ENCODE measurements around the gene GANC.

The GANC gene

DNA sequence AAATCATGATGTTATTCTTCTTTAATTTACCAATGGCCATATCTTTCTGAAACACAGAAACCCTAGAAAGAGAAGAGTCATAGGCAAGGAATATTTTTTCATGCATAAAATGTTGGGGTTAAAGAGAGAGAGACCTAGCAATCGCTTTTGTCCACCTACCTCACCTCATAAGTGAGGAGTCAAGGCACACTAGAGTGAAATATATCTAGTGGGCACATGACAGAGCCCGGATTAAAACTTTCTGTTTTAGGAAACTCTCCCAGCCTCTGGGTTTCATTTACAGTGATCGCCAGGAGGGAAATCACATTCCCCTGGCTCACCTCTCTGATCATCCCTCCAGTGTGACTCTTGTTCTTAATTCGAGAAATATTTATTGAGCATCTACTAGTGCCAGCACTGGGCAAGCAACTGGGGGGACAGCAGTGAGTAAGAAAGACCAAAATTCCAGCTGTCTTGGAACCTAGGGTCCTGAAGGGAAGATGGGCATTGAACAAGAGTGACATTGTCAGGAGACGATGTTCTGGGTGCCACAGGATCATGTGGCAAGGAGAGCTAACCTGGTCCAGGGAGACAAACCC lies 87.6 kb downstream of the GANC start:
- no peak overlapping the region for H3K27ac Mint-ChIP-seq

GRCh38 chr15:42363487-42363886 lies 90.5 kb downstream of the GANC start:
- Mint-ChIP-seq H3K9me3 (no peaks in the 10 kb centered on the region), H3K36me3 (ENCODE audit: insufficient read depth) (no peaks in the 10 kb centered on the region), H3K27me3 (no peaks in the 10 kb centered on the region), H3K4me1 (ENCODE audit: low read depth in 2 of 2) (no peaks in the 10 kb centered on the region), H3K27ac (no peak overlapping the region), H3K4me3 (no peak overlapping the region)
- ATAC-seq (replicated peaks) = no peak
- DNase-seq = no peak

More for the DNA sequence above, 87.6 kb downstream of the GANC start:
- Mint-ChIP-seq H3K36me3 (ENCODE audit: insufficient read depth) (no peaks in the 10 kb centered on the region), H3K4me1 (ENCODE audit: low read depth in 2 of 2) (no peaks in the 10 kb centered on the region), H3K9me3 (no peaks in the 10 kb centered on the region), H3K27me3 (no peaks in the 10 kb centered on the region), H3K4me3 (no peak overlapping the region)
- no peak for ATAC-seq (replicated peaks)
- DNase-seq = no peak

DNA sequence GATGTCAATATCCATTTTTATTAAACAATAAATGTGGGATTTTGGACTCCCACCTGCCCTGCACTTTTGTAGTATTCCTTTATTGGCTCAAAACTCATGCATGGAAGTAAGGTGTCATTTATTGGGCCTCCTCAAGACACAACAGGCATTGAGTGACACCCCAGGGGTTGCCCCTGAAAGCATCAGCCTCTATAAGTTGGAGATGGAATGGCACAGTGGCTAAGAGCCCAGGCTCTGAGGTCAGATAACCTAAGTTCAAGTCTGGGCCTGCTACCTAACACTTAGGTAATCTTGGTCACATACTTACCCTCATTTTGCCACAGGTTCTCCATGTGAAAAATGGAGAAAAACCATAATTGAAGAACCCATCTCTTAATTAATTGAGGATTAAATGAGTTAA lies 90.9 kb downstream of the GANC start:
- Mint-ChIP-seq H3K9me3 (no peaks in the 10 kb centered on the region), H3K36me3 (ENCODE audit: insufficient read depth) (no peaks in the 10 kb centered on the region), H3K27ac (no peak overlapping the region), H3K4me1 (ENCODE audit: low read depth in 2 of 2) (no peaks in the 10 kb centered on the region), H3K27me3 (no peaks in the 10 kb centered on the region), H3K4me3 (no peak overlapping the region)
- DNase-seq (no peak), ATAC-seq (replicated peaks) (no peak)

DNA sequence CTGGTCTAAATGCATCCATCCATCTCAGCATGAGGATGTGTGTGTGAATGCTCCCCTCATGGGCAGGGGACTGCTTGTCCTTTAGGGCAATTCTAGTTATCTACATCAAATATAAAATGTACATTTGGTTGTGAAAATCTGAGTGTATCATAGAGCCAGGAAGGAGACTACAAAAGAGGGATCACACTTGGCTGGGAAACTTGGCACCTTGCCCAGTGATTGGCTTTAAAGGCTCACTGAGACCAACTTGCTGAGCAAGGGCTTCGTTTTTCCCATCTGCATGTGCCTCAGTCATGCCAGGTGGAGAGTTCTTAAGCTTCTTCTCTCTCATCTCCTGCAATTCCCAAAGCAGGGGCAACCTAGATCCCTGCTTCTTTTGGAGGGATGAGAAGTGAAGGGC lies 91.5 kb downstream of the GANC start:
- DNase-seq (no peak), ATAC-seq (replicated peaks) (no peak)
- H3K36me3 Mint-ChIP-seq (ENCODE audit: insufficient read depth) = no peaks in the 10 kb centered on the region
- H3K27me3 Mint-ChIP-seq = no peaks in the 10 kb centered on the region
- H3K4me1 Mint-ChIP-seq (ENCODE audit: low read depth in 2 of 2) = no peaks in the 10 kb centered on the region
- no peak overlapping the region for H3K4me3 Mint-ChIP-seq
- H3K27ac Mint-ChIP-seq = no peak overlapping the region
- H3K9me3 Mint-ChIP-seq = no peaks in the 10 kb centered on the region

DNA sequence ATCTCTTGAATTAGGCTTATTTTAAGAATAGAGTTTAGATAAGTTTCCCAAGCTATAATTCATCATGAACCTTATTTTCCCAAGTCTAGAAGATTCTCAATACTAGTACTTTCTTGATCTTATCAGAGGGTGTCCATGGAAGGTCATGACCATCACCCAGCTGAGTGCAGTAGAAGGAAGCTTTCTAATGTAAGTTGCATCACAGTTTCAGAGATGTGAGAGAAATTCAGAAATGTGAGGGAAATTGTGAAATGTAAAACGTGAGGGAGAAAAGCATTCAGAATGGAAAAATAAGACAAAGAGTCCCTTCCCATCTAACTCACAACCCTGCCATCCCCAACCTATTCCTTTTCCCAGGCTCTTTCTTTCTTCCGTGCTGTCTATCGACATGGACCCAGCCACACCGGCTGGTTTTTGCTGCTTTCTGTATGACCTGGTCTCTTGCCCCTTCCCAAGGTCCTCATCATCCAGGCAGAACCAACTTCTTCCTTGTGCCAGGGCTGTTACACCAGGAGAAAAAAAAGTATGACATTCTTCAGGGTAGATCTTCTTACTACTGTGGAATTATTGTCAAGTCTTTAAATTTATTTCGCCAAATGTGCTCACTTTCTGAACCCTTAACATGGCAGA lies 93.0 kb downstream of the GANC start:
- ATAC-seq (replicated peaks) (no peak), DNase-seq (no peak)
- Mint-ChIP-seq H3K27ac (peak overlapping the region in 1 of 2 donors; percentile 3), H3K36me3 (ENCODE audit: insufficient read depth) (no peaks in the 10 kb centered on the region), H3K4me3 (no peak overlapping the region), H3K4me1 (ENCODE audit: low read depth in 2 of 2) (no peaks in the 10 kb centered on the region), H3K9me3 (no peaks in the 10 kb centered on the region), H3K27me3 (no peaks in the 10 kb centered on the region)

GRCh38 chr15:42367041-42367440 lies 94.0 kb downstream of the GANC start:
- H3K36me3 Mint-ChIP-seq (ENCODE audit: insufficient read depth) = peaks cover under 1% of the 10 kb centered on the region
- H3K9me3 Mint-ChIP-seq = no peaks in the 10 kb centered on the region
- no peaks in the 10 kb centered on the region for H3K4me1 Mint-ChIP-seq (ENCODE audit: low read depth in 2 of 2)
- H3K27ac Mint-ChIP-seq = no peak overlapping the region
- no peak overlapping the region for H3K4me3 Mint-ChIP-seq
- ATAC-seq (replicated peaks) = no peak
- no peaks in the 10 kb centered on the region for H3K27me3 Mint-ChIP-seq
- DNase-seq = no peak

GRCh38 chr15:42368096-42368495 lies 95.1 kb downstream of the GANC start:
- H3K9me3 Mint-ChIP-seq = no peaks in the 10 kb centered on the region
- H3K36me3 Mint-ChIP-seq (ENCODE audit: insufficient read depth) = peaks cover 6% of the 10 kb centered on the region
- no peak for ATAC-seq (replicated peaks)
- H3K4me3 Mint-ChIP-seq = no peak overlapping the region
- no peak overlapping the region for H3K27ac Mint-ChIP-seq
- no peaks in the 10 kb centered on the region for H3K27me3 Mint-ChIP-seq
- DNase-seq = no peak
- no peaks in the 10 kb centered on the region for H3K4me1 Mint-ChIP-seq (ENCODE audit: low read depth in 2 of 2)

- no peak overlapping the region for H3K27ac Mint-ChIP-seq
- H3K4me1 Mint-ChIP-seq (ENCODE audit: low read depth in 2 of 2) = no peaks in the 10 kb centered on the region
- H3K27me3 Mint-ChIP-seq = no peaks in the 10 kb centered on the region
- H3K9me3 Mint-ChIP-seq = no peaks in the 10 kb centered on the region
- H3K4me3 Mint-ChIP-seq = no peak overlapping the region
- DNase-seq (no peak), ATAC-seq (replicated peaks) (no peak)
- peaks cover 6% of the 10 kb centered on the region for H3K36me3 Mint-ChIP-seq (ENCODE audit: insufficient read depth)
Observed at GRCh38 chr15:42371096-42371495, 98.1 kb downstream of the GANC start.

DNA sequence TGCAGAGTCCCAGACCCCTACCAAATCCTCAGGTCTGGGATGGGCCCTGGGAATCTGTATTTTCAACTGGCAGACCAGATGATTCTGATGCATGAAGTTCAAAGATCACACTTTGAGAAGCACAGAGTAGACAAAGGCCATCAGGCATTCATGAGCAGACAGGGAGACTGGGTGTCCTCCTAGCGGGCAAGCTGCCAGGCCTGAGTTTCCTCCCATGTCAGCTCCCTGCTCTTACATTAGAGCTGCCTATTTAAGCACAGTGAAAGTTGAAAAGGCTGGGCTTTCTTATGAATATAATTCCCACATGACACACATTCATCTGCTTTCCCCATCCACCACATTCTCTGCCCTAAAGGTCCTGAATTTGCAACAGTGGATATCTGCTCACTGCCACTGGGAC lies 100.3 kb downstream of the GANC start:
- DNase-seq = no peak
- Mint-ChIP-seq H3K4me3 (no peak overlapping the region), H3K27ac (no peak overlapping the region), H3K36me3 (ENCODE audit: insufficient read depth) (peaks cover 6% of the 10 kb centered on the region), H3K9me3 (no peaks in the 10 kb centered on the region), H3K27me3 (no peaks in the 10 kb centered on the region), H3K4me1 (ENCODE audit: low read depth in 2 of 2) (no peaks in the 10 kb centered on the region)
- ATAC-seq (replicated peaks) = no peak

- H3K27me3 Mint-ChIP-seq = no peaks in the 10 kb centered on the region
- ATAC-seq (replicated peaks) (no peak), DNase-seq (no peak)
- H3K36me3 Mint-ChIP-seq (ENCODE audit: insufficient read depth) = peaks cover 6% of the 10 kb centered on the region
- no peaks in the 10 kb centered on the region for H3K4me1 Mint-ChIP-seq (ENCODE audit: low read depth in 2 of 2)
- no peak overlapping the region for H3K27ac Mint-ChIP-seq
- H3K9me3 Mint-ChIP-seq = no peaks in the 10 kb centered on the region
- H3K4me3 Mint-ChIP-seq = no peak overlapping the region
Observed at GRCh38 chr15:42373936-42374335, 100.9 kb downstream of the GANC start.

DNA sequence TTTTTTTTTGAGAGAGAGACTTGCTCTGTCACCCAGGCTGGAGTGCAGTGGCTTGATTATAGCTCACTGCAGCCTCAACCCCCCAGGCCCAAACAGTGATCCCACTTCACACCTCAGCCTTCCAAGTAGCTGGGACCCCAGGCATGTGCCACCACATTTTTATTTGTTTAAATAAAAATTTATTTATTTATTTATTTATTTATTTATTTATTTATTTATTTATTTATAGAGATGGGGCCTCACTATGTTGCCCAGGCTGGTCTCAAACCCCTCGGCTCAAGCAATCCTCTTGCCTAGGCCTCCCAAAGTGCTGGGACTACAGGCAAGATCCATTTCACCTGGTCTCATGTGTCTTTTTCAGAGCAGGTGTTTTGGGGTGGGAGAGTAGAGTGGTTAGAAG lies 101.8 kb downstream of the GANC start:
- H3K4me1 Mint-ChIP-seq (ENCODE audit: low read depth in 2 of 2) = no peaks in the 10 kb centered on the region
- ATAC-seq (replicated peaks) (no peak), DNase-seq (no peak)
- peaks cover 6% of the 10 kb centered on the region for H3K36me3 Mint-ChIP-seq (ENCODE audit: insufficient read depth)
- no peak overlapping the region for H3K4me3 Mint-ChIP-seq
- no peaks in the 10 kb centered on the region for H3K27me3 Mint-ChIP-seq
- no peaks in the 10 kb centered on the region for H3K9me3 Mint-ChIP-seq
- no peak overlapping the region for H3K27ac Mint-ChIP-seq

DNA sequence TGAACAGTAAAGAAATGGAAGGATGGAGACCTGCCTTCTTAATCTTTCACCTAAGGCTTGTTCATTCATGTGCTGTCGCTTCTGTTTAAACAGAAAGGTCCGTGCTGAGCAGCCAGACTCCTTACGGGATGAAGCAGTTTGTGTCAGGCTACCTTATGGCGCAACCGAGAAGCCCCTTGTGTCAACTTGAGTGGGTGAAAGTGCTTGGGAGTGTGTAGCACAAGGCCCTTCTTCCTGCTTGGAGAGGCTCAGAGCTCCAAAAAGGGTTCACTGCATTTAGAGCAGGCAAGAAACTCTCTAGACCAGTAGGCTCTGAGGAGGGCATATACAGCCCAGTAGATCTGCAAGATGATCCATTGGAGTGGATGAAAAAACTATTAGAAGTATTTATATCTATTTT lies 102.3 kb downstream of the GANC start:
- Mint-ChIP-seq H3K4me3 (no peak overlapping the region), H3K4me1 (ENCODE audit: low read depth in 2 of 2) (no peaks in the 10 kb centered on the region), H3K9me3 (no peaks in the 10 kb centered on the region), H3K27me3 (no peaks in the 10 kb centered on the region), H3K36me3 (ENCODE audit: insufficient read depth) (peaks cover 6% of the 10 kb centered on the region), H3K27ac (no peak overlapping the region)
- no peak for ATAC-seq (replicated peaks)
- DNase-seq = no peak

DNA sequence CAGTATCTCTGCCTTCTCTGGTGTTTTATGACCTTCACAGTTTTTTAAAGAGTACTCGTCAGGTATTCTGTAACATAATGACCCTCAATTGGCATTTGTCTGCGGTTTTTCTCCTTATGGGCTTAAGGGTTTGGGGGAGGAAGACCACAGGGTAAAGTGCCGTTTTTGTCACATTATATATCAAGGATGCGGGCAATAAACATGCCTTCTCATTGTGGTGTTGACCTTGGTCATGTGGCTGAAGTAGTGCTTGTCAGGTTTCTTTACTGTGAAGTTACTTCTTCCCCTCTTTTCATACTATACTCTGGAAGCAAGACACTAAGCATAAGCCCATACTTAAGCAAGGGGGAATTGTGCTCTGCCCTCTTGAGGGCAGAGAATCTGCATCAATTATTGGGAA lies 102.9 kb downstream of the GANC start:
- Mint-ChIP-seq H3K4me3 (no peak overlapping the region), H3K9me3 (no peaks in the 10 kb centered on the region), H3K27ac (peak overlapping the region in 1 of 2 donors; percentile 30), H3K36me3 (ENCODE audit: insufficient read depth) (peaks cover 6% of the 10 kb centered on the region), H3K4me1 (ENCODE audit: low read depth in 2 of 2) (no peaks in the 10 kb centered on the region), H3K27me3 (no peaks in the 10 kb centered on the region)
- no peak for DNase-seq
- no peak for ATAC-seq (replicated peaks)

DNA sequence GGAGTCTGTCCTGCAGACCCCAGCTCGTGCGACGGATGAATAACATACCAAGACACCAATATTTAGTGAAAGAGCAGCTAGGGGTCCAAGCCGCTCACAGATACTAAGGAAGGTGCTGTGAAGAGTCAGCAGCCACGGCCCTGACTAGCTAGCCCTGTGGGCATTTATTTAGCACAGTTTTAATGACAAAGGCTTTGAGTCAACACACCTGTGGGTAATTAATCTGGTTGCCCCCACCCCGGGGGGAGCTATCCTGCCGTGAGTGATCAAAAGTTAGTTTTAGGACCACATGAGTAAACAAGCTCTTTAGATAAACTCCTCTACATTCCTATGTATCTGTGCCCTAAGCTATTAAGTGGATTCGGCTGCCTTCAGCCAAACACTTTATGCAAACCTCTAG lies 105.0 kb downstream of the GANC start:
- Mint-ChIP-seq H3K36me3 (ENCODE audit: insufficient read depth) (no peaks in the 10 kb centered on the region), H3K4me3 (no peak overlapping the region)
- no peak for ATAC-seq (replicated peaks)

More for the DNA sequence above, 105.0 kb downstream of the GANC start:
- no peak overlapping the region for H3K27ac Mint-ChIP-seq
- no peak for DNase-seq
- H3K4me1 Mint-ChIP-seq (ENCODE audit: low read depth in 2 of 2) = no peaks in the 10 kb centered on the region
- H3K9me3 Mint-ChIP-seq = no peaks in the 10 kb centered on the region
- H3K27me3 Mint-ChIP-seq = no peaks in the 10 kb centered on the region
